HEK293 (cell line): Measurements from ENCODE around the gene VEZT.

Experiments
- HOXD13 ChIP-seq: sonication (generic); formaldehyde crosslinking; IDR thresholded peaks from 2 replicates; pipeline ENCODE4 v1.8.0; 2022; ENCODE audit warnings: missing genetic modification reagents, borderline replicate concordance
- KLF7 ChIP-seq: fragments of 450-650 bp; formaldehyde crosslinking; IDR thresholded peaks from 2 replicates; pipeline ENCODE4 v1.5.1; 2016; ENCODE audit warnings: missing biosample characterization, missing genetic modification characterization, borderline replicate concordance
- MEIS1 ChIP-seq: sonication (generic); formaldehyde crosslinking; IDR thresholded peaks from 2 replicates; pipeline ENCODE4 v1.8.1; 2022; ENCODE audit warnings: missing genetic modification reagents, mild to moderate bottlenecking, borderline replicate concordance
- OSR2 ChIP-seq: fragments of 450-650 bp; formaldehyde crosslinking; IDR thresholded peaks from 2 replicates; pipeline ENCODE4 v1.5.1; 2016; ENCODE audit warnings: missing biosample characterization, missing genetic modification characterization
- PRDM6 ChIP-seq: fragments of 450-650 bp; formaldehyde crosslinking; IDR thresholded peaks from 2 replicates; pipeline ENCODE4 v1.5.1; 2017; ENCODE audit warnings: missing biosample characterization, missing genetic modification characterization
- REST ChIP-seq: fragments of 450-650 bp; formaldehyde crosslinking; IDR thresholded peaks from 2 replicates; pipeline ENCODE4 v1.5.1; 2016; ENCODE audit warnings: missing biosample characterization, missing genetic modification characterization
- SCRT2 ChIP-seq: fragments of 450-650 bp; formaldehyde crosslinking; IDR thresholded peaks from 2 replicates; pipeline ENCODE4 v1.5.1; 2016; ENCODE audit warnings: missing biosample characterization, missing genetic modification characterization
- ZFP3 ChIP-seq: fragments of 450-650 bp; formaldehyde crosslinking; IDR thresholded peaks from 2 replicates; pipeline ENCODE4 v1.5.1; 2016; ENCODE audit warnings: low read depth, missing biosample characterization, missing genetic modification characterization
- ZFP37 ChIP-seq: fragments of 450-650 bp; formaldehyde crosslinking; IDR thresholded peaks from 2 replicates; pipeline ENCODE4 v1.5.1; 2016; ENCODE audit warnings: missing biosample characterization, missing genetic modification characterization
- ZNF2 ChIP-seq: fragments of 450-650 bp; formaldehyde crosslinking; IDR thresholded peaks from 2 replicates; pipeline ENCODE4 v1.5.1; 2016; ENCODE audit warnings: missing biosample characterization, missing genetic modification characterization
- ZNF280D ChIP-seq: fragments of 450-650 bp; formaldehyde crosslinking; IDR thresholded peaks from 2 replicates; pipeline ENCODE4 v1.5.1; 2016; ENCODE audit warnings: missing biosample characterization, missing genetic modification characterization
- ZNF292 ChIP-seq: fragments of 450-650 bp; formaldehyde crosslinking; IDR thresholded peaks from 2 replicates; pipeline ENCODE4 v1.5.1; 2016; ENCODE audit warnings: low read depth, missing biosample characterization, missing genetic modification characterization, borderline replicate concordance
- ZNF433 ChIP-seq: fragments of 450-650 bp; formaldehyde crosslinking; IDR thresholded peaks from 2 replicates; pipeline ENCODE4 v1.5.1; 2016; ENCODE audit warnings: missing biosample characterization, missing genetic modification characterization, low read depth
- ZNF488 ChIP-seq: fragments of 450-650 bp; formaldehyde crosslinking; IDR thresholded peaks from 2 replicates; pipeline ENCODE4 v1.5.1; 2016; ENCODE audit warnings: missing biosample characterization, missing genetic modification characterization
- ZNF518A ChIP-seq: fragments of 450-650 bp; formaldehyde crosslinking; conservative IDR thresholded peaks from 2 replicates; pipeline ENCODE4 v1.5.1; 2016; ENCODE audit warnings: low read depth, missing biosample characterization, missing genetic modification characterization
- ZNF530 ChIP-seq: fragments of 450-650 bp; formaldehyde crosslinking; IDR thresholded peaks from 2 replicates; pipeline ENCODE4 v1.5.1; 2016; ENCODE audit warnings: low read depth, missing biosample characterization, missing genetic modification characterization
- ZNF660 ChIP-seq: fragments of 450-650 bp; IDR thresholded peaks from 2 replicates; pipeline ENCODE4 v1.5.1; 2018; ENCODE audit warnings: missing biosample characterization, mild to moderate bottlenecking, missing genetic modification characterization
- ZNF670 ChIP-seq: fragments of 450-650 bp; formaldehyde crosslinking; IDR thresholded peaks from 2 replicates; pipeline ENCODE4 v1.5.1; 2016; ENCODE audit warnings: missing biosample characterization, missing genetic modification characterization, low read depth
- ZNF677 ChIP-seq: fragments of 450-650 bp; IDR thresholded peaks from 2 replicates; pipeline ENCODE4 v1.5.0; 2018; ENCODE audit warnings: missing biosample characterization, mild to moderate bottlenecking, missing genetic modification characterization, moderate library complexity
- ZNF76 ChIP-seq: fragments of 450-650 bp; formaldehyde crosslinking; IDR thresholded peaks from 2 replicates; pipeline ENCODE4; 2016; ENCODE audit warnings: low read depth, missing biosample characterization, missing genetic modification characterization, borderline replicate concordance
- ZSCAN23 ChIP-seq: fragments of 450-650 bp; formaldehyde crosslinking; IDR thresholded peaks from 2 replicates; pipeline ENCODE4 v1.5.1; 2016; ENCODE audit warnings: missing biosample characterization, missing genetic modification characterization
- ZSCAN5A ChIP-seq: fragments of 450-650 bp; formaldehyde crosslinking; IDR thresholded peaks from 2 replicates; pipeline ENCODE4 v1.5.1; 2016; ENCODE audit warnings: missing biosample characterization, missing genetic modification characterization

VEZT gene

GRCh38 chr12:95217377-95218149 is at the start of gene VEZT, which contains the start of gene FGD6 (continued):
- TF ChIP-seq HOXD13, result no peak
- peak; percentile 95 for TF ChIP-seq ZFP37 (tag by site-specific recombination)
- peak; percentile 94 for TF ChIP-seq KLF7 (tag by site-specific recombination)
- TF ChIP-seq MEIS1, result no peak
- peak; percentile 89 for TF ChIP-seq SCRT2 (tag by site-specific recombination)
- peak; percentile 56; the same call in 1 of the 2 replicates for TF ChIP-seq ZNF518A (tag by site-specific recombination)
- TF ChIP-seq ZNF488 (tag by site-specific recombination), result no peak
- no peak for TF ChIP-seq OSR2 (tag by site-specific recombination)
- peak; percentile 57; the same call in 1 of the 2 replicates for TF ChIP-seq ZNF280D (tag by site-specific recombination)
- peak; percentile 90 for TF ChIP-seq ZNF660 (tag by site-specific recombination)
- peak; percentile 97 for TF ChIP-seq ZNF2 (tag by site-specific recombination)
- peak; percentile 95; the same call in 1 of the 2 replicates for TF ChIP-seq ZSCAN5A (tag by site-specific recombination)
- TF ChIP-seq PRDM6 (tag by site-specific recombination), result no peak
- no peak for TF ChIP-seq REST (tag by site-specific recombination)
- TF ChIP-seq ZNF292 (tag by site-specific recombination), result no peak
- no peak for TF ChIP-seq ZNF530 (tag by site-specific recombination)
- no peak for TF ChIP-seq ZNF433
- TF ChIP-seq ZNF76 (tag by site-specific recombination), result peak; percentile 98
- TF ChIP-seq ZFP3 (tag by site-specific recombination), result no peak
- no peak for TF ChIP-seq ZNF670
- no peak; the same call in 1 of the 2 replicates for TF ChIP-seq ZSCAN23 (tag by site-specific recombination)
- TF ChIP-seq ZNF677, result no peak
